GM10266 (cell line): Measurements from ENCODE around the gene GTF2E1.
A peak's percentile ranks its signal among the peaks of the same experiment; 100 is the strongest.
"Not testable (repeated sequence)": the region's sequence is repeated elsewhere in the genome, so short reads cannot be mapped to it uniquely, and the experiment has no call there.

ENCODE experiments used
- DNase-seq: peaks from one replicate; pipeline ENCODE4 v3.0.0; 2012; ENCODE audit errors: extremely low spot score
- CTCF ChIP-seq: IDR thresholded peaks from 2 replicates; pipeline ENCODE4 v1.5.1; 2012; ENCODE audit warnings: mild to moderate bottlenecking, low read depth; ENCODE audit not compliant: control insufficient read depth, insufficient read depth; ENCODE audit errors: missing control alignments

GTF2E1 gene

GRCh38 chr3:120756061-120756460 is 13.5 kb downstream of the GTF2E1 start:
- no peak for DNase-seq
- no peak for TF ChIP-seq CTCF

DNA sequence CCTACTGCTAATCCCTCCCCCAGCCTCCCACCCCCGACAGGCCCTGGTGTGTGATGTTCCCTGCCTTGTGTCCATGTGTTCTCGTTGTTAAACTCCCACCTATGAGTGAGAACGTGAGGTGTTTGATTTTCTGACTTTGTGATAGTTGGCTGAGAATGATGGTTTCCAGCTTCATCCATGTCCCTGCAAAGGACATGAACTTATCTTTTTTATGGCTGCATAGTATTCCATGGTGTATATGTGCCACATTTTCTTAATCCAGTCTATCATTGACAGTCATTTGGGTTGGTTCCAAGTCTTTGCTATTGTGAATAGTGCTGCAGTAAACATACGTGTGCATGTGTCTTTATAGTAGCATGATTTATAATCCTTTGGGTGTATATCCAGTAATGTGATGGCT is 16.0 kb downstream of the GTF2E1 start:
- DNase-seq = not testable (repeated sequence)

GRCh38 chr3:120762615-120763014 is 20.1 kb downstream of the GTF2E1 start:
- no peak for TF ChIP-seq CTCF
- no peak for DNase-seq

GRCh38 chr3:120763601-120764000 is 21.1 kb downstream of the GTF2E1 start:
- no peak for TF ChIP-seq CTCF

DNA sequence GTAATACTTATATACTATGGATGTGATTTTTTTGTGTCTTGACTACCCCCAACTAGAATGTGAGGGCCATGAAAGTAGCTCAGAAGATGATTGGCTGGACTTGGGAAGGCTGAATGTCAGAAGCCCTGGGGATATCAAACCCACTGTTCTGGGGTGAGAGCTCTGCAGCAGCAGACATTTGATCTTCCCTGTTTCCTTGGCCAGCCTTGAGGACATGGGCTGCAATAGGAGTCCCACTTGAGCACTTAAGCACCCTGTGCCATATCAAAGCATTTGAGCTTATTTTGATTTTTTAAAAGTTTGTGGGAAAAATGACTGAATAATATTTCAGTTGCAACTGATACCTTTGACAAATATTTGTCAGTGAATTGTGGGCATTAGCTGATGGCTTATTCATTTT is 21.7 kb downstream of the GTF2E1 start:
- TF ChIP-seq CTCF = no peak

More at GRCh38 chr3:120763601-120764000, 21.1 kb downstream of the GTF2E1 start:
- DNase-seq = peak; percentile 39

GRCh38 chr3:120765830-120766493 is 23.4 kb downstream of the GTF2E1 start:
- DNase-seq = no peak
- TF ChIP-seq CTCF = no peak

More for the DNA sequence above, 21.7 kb downstream of the GTF2E1 start:
- DNase-seq = no peak

DNA sequence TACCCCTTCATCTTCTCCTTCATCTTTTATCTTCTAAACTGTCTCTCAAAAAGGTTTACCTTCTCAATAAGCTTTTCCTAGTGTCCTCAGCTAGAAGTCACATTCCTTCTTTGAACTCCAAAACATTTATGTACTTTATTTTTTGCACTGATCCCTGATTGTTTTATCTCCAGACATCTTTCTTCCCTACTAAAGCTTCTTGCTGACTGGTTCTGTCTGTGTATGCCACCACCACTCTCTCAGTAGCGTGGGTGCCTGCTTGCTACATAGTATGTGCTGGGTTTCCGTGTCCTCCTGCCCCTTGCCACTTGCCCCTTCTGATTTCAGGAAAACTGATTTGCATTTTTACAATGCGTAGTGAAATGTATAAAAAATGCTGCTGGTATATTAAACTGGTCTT is 24.0 kb downstream of the GTF2E1 start:
- TF ChIP-seq CTCF = no peak
- no peak for DNase-seq

DNA sequence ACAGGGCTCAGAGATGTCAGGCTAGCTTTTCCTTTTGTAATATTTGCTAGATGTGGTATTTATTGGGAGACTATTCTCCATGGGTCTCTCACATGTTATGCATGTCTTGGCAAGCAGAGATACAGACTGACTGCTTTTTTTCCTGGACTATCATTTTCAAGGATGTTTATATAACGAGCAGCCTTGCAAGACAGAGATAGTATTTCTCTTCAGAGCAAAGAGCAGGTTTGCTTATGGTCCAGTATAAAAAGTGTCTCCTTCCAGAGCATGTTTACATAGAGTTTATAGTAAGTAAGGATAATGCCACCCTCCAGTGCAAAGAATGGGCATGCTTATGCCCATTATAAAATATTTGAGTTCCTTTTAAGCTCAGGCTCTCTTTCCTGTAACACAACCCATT is 24.6 kb downstream of the GTF2E1 start:
- no peak for DNase-seq
- no peak for TF ChIP-seq CTCF
